ENCODE results near the gene ZNF311. TPM values are rescaled to one million over a fixed set of nuclear protein-coding genes. Genes with fewer than 3 reads are reported as not detected.
A peak's percentile ranks its signal among the peaks of the same experiment; 100 is the strongest.

ZNF311 gene
- total and polyA plus RNA-seq, 2 of the 13 experiments (the other 11 are each of a cell fraction or from before 2014, with no cell fraction given), result not detected

DNA sequence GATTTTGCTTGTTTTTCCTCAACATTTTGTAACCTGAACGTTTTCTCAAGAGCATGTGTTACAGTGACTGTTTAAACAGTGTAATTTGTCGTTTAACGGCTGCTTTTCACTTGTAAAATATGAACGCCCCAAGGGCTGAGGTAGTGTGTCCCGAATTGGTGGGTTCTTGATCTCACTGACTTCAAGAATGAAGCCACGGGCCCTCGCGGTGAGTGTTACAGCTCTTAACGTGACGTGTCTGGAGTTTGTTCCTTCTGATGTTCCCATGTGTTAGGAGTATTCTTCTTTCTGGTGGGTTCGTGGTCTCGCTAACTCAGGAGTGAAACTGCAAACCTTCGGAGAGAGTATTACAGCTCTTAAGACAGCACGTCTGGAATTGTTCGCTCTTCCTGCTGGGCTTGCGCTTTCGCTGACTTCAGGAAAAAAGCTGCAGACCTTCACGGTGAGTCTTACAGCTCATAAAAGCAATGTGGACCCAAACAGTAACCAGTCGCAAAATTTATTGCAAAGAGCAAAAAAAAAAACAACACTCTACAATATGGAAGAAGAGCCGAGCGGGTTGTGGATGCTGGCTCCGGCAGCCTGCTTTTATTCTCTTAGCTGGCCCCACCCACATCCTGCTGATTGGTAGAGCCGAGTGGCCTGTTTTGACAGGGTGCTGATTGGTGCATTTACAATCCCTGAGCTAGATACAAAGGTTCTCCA is 56.2 kb downstream of the ZNF311 start:
- H3K27me3 ChIP-seq (ENCODE audit: control insufficient read depth in 1 of 2, insufficient read depth in 2 of 2, low read length in 2 of 2), result peaks cover 0 to 3% of the 10 kb centered on the region in 2 experiments; a peak in 1 of 5 replicates
- FAIRE-seq, result no peak
- ATAC-seq, result peak; percentile 6; the same call in 2 of the 3 replicates
- peak; percentile 66 for DNase-seq (ENCODE audit: low spot score)
- no peaks in the 10 kb centered on the region for H3K79me2 ChIP-seq (ENCODE audit: insufficient read depth, low read length)
- peak overlapping the region in 1 of 3 experiments; percentile 23; a peak in 1 of 6 replicates for H3K4me3 ChIP-seq (replicated peaks in 1 of 3; ENCODE audit: insufficient read depth in 1 of 3, low read depth in 2 of 3, low read length in 3 of 3)
- H3K27ac ChIP-seq (ENCODE audit: extremely low read length, insufficient read depth, low read length), result peak overlapping the region; percentile 54
- intact Hi-C loops (cut with micrococcal nuclease; ENCODE audit: unreplicated experiment) (no loop called here), in situ Hi-C loops (cut with HindIII; ENCODE audit: extremely low pct_ligation_motif_present, low pct_unique_long_range_greater_than_20kb) (no loop called here)
- no peaks in the 10 kb centered on the region for H3K9me3 ChIP-seq (ENCODE audit: low read length)
- peak overlapping the region; percentile 39 for H2AFZ ChIP-seq (ENCODE audit: low read length)
- TSS peak; percentile 100 for BruUV-seq (replicated peaks)
- POLR2A ChIA-PET, result interaction anchor here (1.8 to 2.6 kb wide), 3 partner anchors 26 to 54 kb away, joined by 7 to 17 read pairs (median 13); partner anchors contain the start of gene TRIM27
- H3K9ac ChIP-seq (ENCODE audit: insufficient read depth, low read depth, low read length), result no peak overlapping the region
- peak overlapping the region; percentile 58 for H3K4me2 ChIP-seq (ENCODE audit: low read depth, low read length)
- no peaks in the 10 kb centered on the region for H3K36me3 ChIP-seq (replicated peaks in 1 of 2; ENCODE audit: control insufficient read depth in 1 of 2, insufficient read depth in 2 of 2, low read length in 2 of 2)
- H4K20me1 ChIP-seq (ENCODE audit: insufficient read depth, low read length), result no peaks in the 10 kb centered on the region
- CTCF ChIA-PET (ENCODE audit: low intra/inter-chr PET ratio, low total read pairs), result no interaction called here
- H3K4me1 ChIP-seq (ENCODE audit: insufficient read depth, low read length), result peaks cover 69% of the 10 kb centered on the region
- WGBS (ENCODE audit: low lambda C conversion rate), result 77% methylated on average over 23 of the region's 23 CpGs
- TF ChIP-seq, protein P1, sequence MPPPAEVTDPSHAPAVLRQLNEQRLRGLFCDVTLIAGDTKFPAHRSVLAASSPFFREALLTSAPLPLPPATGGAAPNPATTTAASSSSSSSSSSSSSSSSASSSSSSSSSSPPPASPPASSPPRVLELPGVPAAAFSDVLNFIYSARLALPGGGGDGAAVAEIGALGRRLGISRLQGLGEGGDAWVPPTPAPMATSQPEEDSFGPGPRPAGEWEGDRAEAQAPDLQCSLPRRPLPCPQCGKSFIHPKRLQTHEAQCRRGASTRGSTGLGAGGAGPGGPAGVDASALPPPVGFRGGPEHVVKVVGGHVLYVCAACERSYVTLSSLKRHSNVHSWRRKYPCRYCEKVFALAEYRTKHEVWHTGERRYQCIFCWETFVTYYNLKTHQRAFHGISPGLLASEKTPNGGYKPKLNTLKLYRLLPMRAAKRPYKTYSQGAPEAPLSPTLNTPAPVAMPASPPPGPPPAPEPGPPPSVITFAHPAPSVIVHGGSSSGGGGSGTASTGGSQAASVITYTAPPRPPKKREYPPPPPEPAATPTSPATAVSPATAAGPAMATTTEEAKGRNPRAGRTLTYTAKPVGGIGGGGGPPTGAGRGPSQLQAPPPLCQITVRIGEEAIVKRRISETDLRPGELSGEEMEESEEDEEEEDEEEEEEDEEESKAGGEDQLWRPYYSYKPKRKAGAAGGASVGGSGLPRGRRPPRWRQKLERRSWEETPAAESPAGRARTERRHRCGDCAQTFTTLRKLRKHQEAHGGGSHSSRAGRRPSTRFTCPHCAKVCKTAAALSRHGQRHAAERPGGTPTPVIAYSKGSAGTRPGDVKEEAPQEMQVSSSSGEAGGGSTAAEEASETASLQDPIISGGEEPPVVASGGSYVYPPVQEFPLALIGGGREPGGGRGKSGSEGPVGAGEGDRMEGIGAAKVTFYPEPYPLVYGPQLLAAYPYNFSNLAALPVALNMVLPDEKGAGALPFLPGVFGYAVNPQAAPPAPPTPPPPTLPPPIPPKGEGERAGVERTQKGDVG (CRISPR knock-in tag; IDR thresholded peaks at IDR 0.05; ENCODE audit: borderline replicate concordance), result peak; percentile 63; the same call in 1 of the 2 replicates
- TF ChIP-seq, protein P2, sequence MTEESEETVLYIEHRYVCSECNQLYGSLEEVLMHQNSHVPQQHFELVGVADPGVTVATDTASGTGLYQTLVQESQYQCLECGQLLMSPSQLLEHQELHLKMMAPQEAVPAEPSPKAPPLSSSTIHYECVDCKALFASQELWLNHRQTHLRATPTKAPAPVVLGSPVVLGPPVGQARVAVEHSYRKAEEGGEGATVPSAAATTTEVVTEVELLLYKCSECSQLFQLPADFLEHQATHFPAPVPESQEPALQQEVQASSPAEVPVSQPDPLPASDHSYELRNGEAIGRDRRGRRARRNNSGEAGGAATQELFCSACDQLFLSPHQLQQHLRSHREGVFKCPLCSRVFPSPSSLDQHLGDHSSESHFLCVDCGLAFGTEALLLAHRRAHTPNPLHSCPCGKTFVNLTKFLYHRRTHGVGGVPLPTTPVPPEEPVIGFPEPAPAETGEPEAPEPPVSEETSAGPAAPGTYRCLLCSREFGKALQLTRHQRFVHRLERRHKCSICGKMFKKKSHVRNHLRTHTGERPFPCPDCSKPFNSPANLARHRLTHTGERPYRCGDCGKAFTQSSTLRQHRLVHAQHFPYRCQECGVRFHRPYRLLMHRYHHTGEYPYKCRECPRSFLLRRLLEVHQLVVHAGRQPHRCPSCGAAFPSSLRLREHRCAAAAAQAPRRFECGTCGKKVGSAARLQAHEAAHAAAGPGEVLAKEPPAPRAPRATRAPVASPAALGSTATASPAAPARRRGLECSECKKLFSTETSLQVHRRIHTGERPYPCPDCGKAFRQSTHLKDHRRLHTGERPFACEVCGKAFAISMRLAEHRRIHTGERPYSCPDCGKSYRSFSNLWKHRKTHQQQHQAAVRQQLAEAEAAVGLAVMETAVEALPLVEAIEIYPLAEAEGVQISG (CRISPR knock-in tag; IDR thresholded peaks at IDR 0.05), result no peak
- TF ChIP-seq ZNF773 (CRISPR knock-in tag; IDR thresholded peaks at IDR 0.05; ENCODE audit: borderline replicate concordance) (no peak), MAFK (conservative IDR thresholded peaks at IDR 0.05 in 1 of 2, IDR thresholded peaks at IDR 0.05 in 1 of 2; ENCODE audit: low read length in 2 of 2) (peak; percentile 10 to 28; a peak in 2 of 4 replicates), HOXA3 (CRISPR knock-in tag; IDR thresholded peaks at IDR 0.05) (0 out of 2 replicates have a peak, but pooled peaks have one; percentile 9), SP1 (IDR thresholded peaks at IDR 0.05) (no peak), SP1 (CRISPR knock-in tag; IDR thresholded peaks at IDR 0.05) (peak; percentile 50; the same call in 1 of the 2 replicates), POLR2A (IDR thresholded peaks at IDR 0.05; ENCODE audit: insufficient read depth in 1 of 2, low read depth in 2 of 2, low read length in 2 of 2) (peak; percentile 60 to 92), SMC3 (IDR thresholded peaks at IDR 0.05; ENCODE audit: low read length) (no peak), NFYC (CRISPR knock-in tag; IDR thresholded peaks at IDR 0.05) (peak; percentile 77), POLR2AphosphoS5 (IDR thresholded peaks at IDR 0.05; ENCODE audit: low read depth, low read length) (peak; percentile 78), GATA4 (IDR thresholded peaks at IDR 0.05; ENCODE audit: borderline replicate concordance, low read depth) (0 out of 2 replicates have a peak, but pooled peaks have one; percentile 50), PRPF4 (IDR thresholded peaks at IDR 0.05; ENCODE audit: low read depth, low read length, poor library complexity, severe bottlenecking) (peak; percentile 33), ZNF558 (CRISPR knock-in tag; IDR thresholded peaks at IDR 0.05; ENCODE audit: borderline replicate concordance) (no peak), NFYB (CRISPR knock-in tag; IDR thresholded peaks at IDR 0.05) (peak; percentile 85)
- TF ChIP-seq, protein P3, sequence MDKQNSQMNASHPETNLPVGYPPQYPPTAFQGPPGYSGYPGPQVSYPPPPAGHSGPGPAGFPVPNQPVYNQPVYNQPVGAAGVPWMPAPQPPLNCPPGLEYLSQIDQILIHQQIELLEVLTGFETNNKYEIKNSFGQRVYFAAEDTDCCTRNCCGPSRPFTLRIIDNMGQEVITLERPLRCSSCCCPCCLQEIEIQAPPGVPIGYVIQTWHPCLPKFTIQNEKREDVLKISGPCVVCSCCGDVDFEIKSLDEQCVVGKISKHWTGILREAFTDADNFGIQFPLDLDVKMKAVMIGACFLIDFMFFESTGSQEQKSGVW (CRISPR knock-in tag; IDR thresholded peaks at IDR 0.05; ENCODE audit: borderline replicate concordance), result no peak
- TF ChIP-seq, protein P4, sequence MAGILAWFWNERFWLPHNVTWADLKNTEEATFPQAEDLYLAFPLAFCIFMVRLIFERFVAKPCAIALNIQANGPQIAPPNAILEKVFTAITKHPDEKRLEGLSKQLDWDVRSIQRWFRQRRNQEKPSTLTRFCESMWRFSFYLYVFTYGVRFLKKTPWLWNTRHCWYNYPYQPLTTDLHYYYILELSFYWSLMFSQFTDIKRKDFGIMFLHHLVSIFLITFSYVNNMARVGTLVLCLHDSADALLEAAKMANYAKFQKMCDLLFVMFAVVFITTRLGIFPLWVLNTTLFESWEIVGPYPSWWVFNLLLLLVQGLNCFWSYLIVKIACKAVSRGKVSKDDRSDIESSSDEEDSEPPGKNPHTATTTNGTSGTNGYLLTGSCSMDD (CRISPR knock-in tag; IDR thresholded peaks at IDR 0.05), result no peak
